Neutrophil (primary cell): ENCODE results near the gene GRB14.

ENCODE experiments used
- H3K27ac ChIP-seq: fragments of 200-600 bp; sonication (generic); 2 replicates; pipeline ENCODE4 v1.5.1; 2016; ENCODE audit warnings: mild to moderate bottlenecking, moderate library complexity
- H3K27me3 ChIP-seq: fragments of 200-600 bp; sonication (generic); 2 replicates; pipeline ENCODE4 v1.6.0; 2016; ENCODE audit warnings: mild to moderate bottlenecking
- H3K36me3 ChIP-seq: fragments of 200-600 bp; sonication (generic); 2 replicates; pipeline ENCODE4 v1.5.1; 2017
- H3K4me1 ChIP-seq, 2 experiments: fragments of 200-600 bp in 1 of 2; sonication (generic) in 1 of 2; 1 replicate in 1 of 2; 2 replicates in 1 of 2; pipeline versions ENCODE4 v1.5.1 to v1.6.1; 2013 to 2016; ENCODE audit warnings: low read depth in 1 of 2, low read length in 1 of 2, mild to moderate bottlenecking in 1 of 2, moderate library complexity in 1 of 2; ENCODE audit not compliant: control insufficient read depth in 1 of 2, insufficient read depth in 1 of 2
- H3K4me3 ChIP-seq, 2 experiments: fragments of 200-600 bp in 1 of 2; sonication (generic) in 1 of 2; 1 replicate in 1 of 2; 2 replicates in 1 of 2; pipeline ENCODE4 v1.5.1; 2013 to 2016; ENCODE audit warnings: low read depth in 1 of 2, low read length in 1 of 2, mild to moderate bottlenecking in 1 of 2, moderate library complexity in 1 of 2
- H3K9me3 ChIP-seq: fragments of 200-600 bp; sonication (generic); 2 replicates; pipeline ENCODE4 v1.5.1; 2016
- TF ChIP-seq, protein P1 (sequence below): fragments of 200-600 bp; sonication (generic); IDR thresholded peaks from 2 replicates; pipeline ENCODE4 v1.5.1; 2016; ENCODE audit warnings: antibody characterized with exemption

The GRB14 gene

DNA sequence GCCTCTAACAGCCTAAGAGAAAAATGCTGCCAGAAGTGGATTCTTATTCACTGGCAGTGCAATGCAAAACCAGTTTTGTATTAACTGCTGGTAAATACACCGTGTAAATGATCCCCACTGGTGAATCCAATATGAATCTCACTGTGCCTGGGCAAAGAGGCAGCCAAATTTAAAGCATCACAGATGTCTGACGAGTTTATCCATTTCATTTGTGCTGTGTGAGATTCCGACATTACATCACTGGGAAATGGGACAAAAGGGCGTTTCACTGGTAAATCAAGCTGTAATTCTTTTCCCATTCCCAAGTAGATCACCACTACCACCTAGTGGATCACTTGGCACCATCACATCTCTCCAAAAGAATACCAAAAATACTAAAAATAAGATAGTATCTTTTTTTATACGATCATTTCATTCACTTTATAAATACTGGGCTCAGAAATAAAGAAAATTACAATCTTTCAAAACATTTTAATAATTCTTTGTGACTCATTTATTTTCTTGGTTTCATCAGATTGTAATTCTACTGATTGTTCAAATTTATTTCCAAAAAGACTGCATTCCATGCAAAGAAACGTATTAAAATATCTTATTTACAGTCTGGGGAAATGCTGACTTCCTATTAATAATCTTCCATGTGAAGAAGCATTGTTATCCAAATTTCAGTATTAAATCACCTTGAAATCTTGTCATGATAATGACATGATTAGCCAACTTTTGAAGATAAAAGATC, 125.6 kb downstream of the GRB14 start:
- H3K27me3 ChIP-seq = no peaks in the 10 kb centered on the region
- no peak overlapping the region for H3K27ac ChIP-seq
- TF ChIP-seq, protein P1, sequence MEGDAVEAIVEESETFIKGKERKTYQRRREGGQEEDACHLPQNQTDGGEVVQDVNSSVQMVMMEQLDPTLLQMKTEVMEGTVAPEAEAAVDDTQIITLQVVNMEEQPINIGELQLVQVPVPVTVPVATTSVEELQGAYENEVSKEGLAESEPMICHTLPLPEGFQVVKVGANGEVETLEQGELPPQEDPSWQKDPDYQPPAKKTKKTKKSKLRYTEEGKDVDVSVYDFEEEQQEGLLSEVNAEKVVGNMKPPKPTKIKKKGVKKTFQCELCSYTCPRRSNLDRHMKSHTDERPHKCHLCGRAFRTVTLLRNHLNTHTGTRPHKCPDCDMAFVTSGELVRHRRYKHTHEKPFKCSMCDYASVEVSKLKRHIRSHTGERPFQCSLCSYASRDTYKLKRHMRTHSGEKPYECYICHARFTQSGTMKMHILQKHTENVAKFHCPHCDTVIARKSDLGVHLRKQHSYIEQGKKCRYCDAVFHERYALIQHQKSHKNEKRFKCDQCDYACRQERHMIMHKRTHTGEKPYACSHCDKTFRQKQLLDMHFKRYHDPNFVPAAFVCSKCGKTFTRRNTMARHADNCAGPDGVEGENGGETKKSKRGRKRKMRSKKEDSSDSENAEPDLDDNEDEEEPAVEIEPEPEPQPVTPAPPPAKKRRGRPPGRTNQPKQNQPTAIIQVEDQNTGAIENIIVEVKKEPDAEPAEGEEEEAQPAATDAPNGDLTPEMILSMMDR = no peak
- no peaks in the 10 kb centered on the region for H3K36me3 ChIP-seq
- no peaks in the 10 kb centered on the region for H3K9me3 ChIP-seq
- no peak overlapping the region for H3K4me3 ChIP-seq
- no peaks in the 10 kb centered on the region for H3K4me1 ChIP-seq

DNA sequence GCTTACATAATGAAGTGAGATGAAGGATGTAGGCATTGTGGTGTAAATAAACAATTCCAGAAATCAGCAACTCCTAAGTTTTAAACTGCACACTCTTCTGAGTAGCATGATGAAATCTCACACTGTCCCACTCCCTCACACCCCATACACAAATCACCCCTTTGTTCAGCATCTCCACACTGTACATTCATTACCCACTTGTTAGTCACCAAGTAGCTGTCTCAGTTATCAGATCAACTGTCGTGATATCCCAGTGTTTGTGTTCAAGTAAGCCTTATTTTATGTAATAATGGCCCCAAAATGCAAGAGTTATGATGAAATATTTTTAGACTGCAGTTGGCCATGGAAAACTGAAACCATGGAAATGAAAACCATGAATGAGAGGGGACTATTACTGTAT, 135.7 kb downstream of the GRB14 start:
- TF ChIP-seq, protein P1 = no peak
- H3K27me3 ChIP-seq = no peaks in the 10 kb centered on the region
- H3K4me1 ChIP-seq = no peaks in the 10 kb centered on the region
- no peaks in the 10 kb centered on the region for H3K36me3 ChIP-seq
- no peaks in the 10 kb centered on the region for H3K9me3 ChIP-seq
- no peak overlapping the region for H3K4me3 ChIP-seq
- H3K27ac ChIP-seq = no peak overlapping the region

DNA sequence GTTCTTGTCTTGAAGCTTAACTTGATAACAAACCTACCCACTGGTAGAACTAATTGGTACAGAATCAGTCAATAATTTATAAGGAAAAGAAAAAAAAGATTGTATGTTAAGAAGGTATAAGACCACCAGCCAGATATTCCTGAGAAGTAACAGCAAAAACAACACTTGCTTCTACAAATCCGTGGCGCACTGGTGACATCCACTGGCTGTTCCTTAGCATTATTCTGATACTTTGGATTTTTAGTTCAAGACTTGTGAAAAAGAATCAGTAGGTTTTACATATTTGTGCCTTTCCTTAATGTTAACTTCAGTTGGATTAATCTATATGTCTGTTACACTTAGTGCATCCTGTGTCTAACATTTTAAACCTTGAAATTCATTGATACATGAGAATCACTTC, 141.8 kb downstream of the GRB14 start:
- Histone ChIP-seq H3K4me3 (no peak overlapping the region), H3K9me3 (no peaks in the 10 kb centered on the region), H3K36me3 (no peaks in the 10 kb centered on the region), H3K4me1 (no peaks in the 10 kb centered on the region), H3K27ac (no peak overlapping the region), H3K27me3 (no peaks in the 10 kb centered on the region)
- TF ChIP-seq, protein P1 = no peak

DNA sequence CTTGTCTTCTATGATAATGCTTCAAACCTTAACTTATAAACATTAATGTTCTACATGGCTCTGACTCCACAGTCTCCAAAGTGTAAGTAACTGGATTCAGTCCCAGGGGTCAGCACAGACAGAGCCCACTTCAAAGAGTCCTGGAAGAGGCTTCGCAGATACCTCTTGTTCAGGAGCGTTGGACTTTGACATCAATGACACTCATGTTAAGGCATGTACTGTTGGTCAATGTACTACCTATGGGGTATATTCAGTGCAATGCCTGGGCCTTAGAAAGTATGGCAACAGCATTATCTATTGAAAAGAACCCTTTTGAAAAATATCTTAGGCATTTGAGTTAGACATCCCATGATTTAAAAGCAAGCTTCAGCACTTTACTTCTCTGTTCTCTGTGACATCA, 143.1 kb downstream of the GRB14 start:
- H3K36me3 ChIP-seq = no peaks in the 10 kb centered on the region
- no peaks in the 10 kb centered on the region for H3K4me1 ChIP-seq
- H3K27me3 ChIP-seq = no peaks in the 10 kb centered on the region
- no peak overlapping the region for H3K4me3 ChIP-seq
- no peak overlapping the region for H3K27ac ChIP-seq
- TF ChIP-seq, protein P1 = no peak
- no peaks in the 10 kb centered on the region for H3K9me3 ChIP-seq

DNA sequence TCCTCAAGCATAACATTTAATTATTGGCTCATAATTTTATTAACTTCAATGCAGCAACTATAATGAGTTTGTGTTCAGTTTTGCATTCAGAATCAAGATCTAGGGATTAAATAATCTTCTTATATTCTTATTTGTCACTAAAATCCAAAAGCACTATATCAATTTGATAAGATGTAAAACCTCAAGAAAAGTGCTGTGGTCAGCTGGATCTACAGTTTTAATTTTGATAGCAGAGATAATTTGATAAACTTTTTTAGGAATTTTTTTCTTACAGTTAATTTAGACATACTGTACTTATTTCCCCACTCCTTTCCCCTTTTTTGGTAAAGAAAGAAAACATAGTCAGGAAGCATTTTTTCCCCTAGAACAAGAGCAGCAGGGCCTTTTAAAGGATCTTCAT, 146.4 kb downstream of the GRB14 start:
- H3K36me3 ChIP-seq = no peaks in the 10 kb centered on the region
- no peak overlapping the region for H3K27ac ChIP-seq
- no peaks in the 10 kb centered on the region for H3K9me3 ChIP-seq
- no peaks in the 10 kb centered on the region for H3K27me3 ChIP-seq
- no peak overlapping the region for H3K4me3 ChIP-seq
- TF ChIP-seq, protein P1 = no peak
- H3K4me1 ChIP-seq = no peaks in the 10 kb centered on the region
